ENCODE data around the gene LGI2. TPM values are rescaled to one million over a fixed set of nuclear protein-coding genes. Genes with fewer than 3 reads are reported as not detected.

The LGI2 gene
- total RNA-seq, 1 experiment from 2014 or later, result 1.4 TPM

DNA sequence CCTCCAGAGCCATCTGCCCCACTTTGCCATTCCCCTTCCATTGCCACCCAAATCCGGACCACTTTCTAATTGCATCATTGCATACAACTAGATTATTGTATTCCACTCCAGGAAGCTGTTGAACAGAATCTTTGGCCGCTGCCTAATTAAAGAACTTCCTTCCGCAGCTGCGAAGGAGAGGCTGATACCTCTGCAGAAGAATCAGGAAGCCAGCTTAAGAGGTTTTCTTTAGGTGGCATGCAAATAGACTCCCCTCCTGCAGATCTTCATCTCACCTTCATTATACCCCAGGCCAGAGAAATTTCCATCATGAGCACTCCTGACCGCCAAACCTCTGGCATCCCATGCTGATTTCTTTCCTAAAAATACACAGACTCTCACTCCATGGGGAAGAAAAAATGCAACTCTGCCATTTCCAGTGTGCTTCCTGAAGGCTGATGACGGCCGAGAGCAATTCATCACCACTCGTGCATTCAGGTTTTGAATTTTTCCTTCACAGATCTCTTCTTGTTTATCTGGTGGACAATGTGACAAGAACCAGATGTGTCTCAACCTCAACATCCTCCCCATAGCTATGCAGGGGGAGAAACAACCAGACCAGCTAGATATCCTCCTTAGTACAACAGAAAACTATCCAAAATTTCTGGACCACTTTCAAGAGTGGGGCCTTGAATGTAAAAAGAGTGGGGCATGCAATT, 31.2 kb downstream of the LGI2 start:
- no peak overlapping the region for H3T11ph ChIP-seq (ENCODE audit: low read length)
- no peak overlapping the region for H2BK5ac ChIP-seq (ENCODE audit: insufficient read length, low read length)
- no peaks in the 10 kb centered on the region for H3K79me2 ChIP-seq (ENCODE audit: insufficient read depth, low read length)
- no peaks in the 10 kb centered on the region; a peak in 2 of 7 replicates for H3K36me3 Mint-ChIP-seq (ENCODE audit: insufficient read depth in 1 of 3, low read depth in 3 of 3)
- H3K79me1 ChIP-seq (ENCODE audit: insufficient read depth, low read depth, low read length, poor library complexity, severe bottlenecking), result no peaks in the 10 kb centered on the region
- no peak overlapping the region for H2BK12ac ChIP-seq (ENCODE audit: insufficient read length, low read depth, low read length)
- H3K27ac ChIP-seq (ENCODE audit: insufficient read length, low read depth, low read length), result no peak overlapping the region
- H3K4ac ChIP-seq (ENCODE audit: low read depth, low read length), result no peak overlapping the region
- no peak overlapping the region for H4K5ac ChIP-seq (ENCODE audit: insufficient read length, low read depth, low read length)
- peaks cover 10 to 13% of the 10 kb centered on the region in 2 experiments for H3K4me1 Mint-ChIP-seq
- no peaks in the 10 kb centered on the region for H3K9me3 ChIP-seq (ENCODE audit: control insufficient read depth, low read depth, low read length)
- H4K8ac ChIP-seq (replicated peaks; ENCODE audit: insufficient read length, low read depth, low read length), result no peak overlapping the region
- H2BK120ac ChIP-seq (ENCODE audit: low read depth, low read length, poor library complexity, severe bottlenecking), result no peak overlapping the region
- no peak overlapping the region for H2BK20ac ChIP-seq (ENCODE audit: low read depth, low read length, poor library complexity, severe bottlenecking)
- H3K4me1 ChIP-seq (ENCODE audit: insufficient read depth, low read length), result peaks cover 9% of the 10 kb centered on the region
- no peak overlapping the region for H3K18ac ChIP-seq (ENCODE audit: insufficient read length, low read depth, low read length)
- H2AK5ac ChIP-seq (ENCODE audit: insufficient read length, low read length), result no peak overlapping the region
- no peaks in the 10 kb centered on the region for H4K20me1 ChIP-seq (ENCODE audit: control insufficient read depth, insufficient read depth, insufficient read length)
- no peak for DNase-seq
- no peaks in the 10 kb centered on the region for H3K9me3 Mint-ChIP-seq
- no peak overlapping the region for H2BK15ac ChIP-seq (ENCODE audit: low read depth, low read length)
- no peak overlapping the region for H2AFZ ChIP-seq (ENCODE audit: low read length)
- peak overlapping the region in 2 of 3 experiments; percentile 49 to 52; a peak in 5 of 7 replicates for H3K27ac Mint-ChIP-seq
- H3K56ac ChIP-seq (ENCODE audit: insufficient read length, low read depth, low read length), result no peak overlapping the region
- no peaks in the 10 kb centered on the region for H3K27me3 ChIP-seq (ENCODE audit: insufficient read depth, low read length)
- no peak overlapping the region for H3K9ac ChIP-seq (ENCODE audit: extremely low read depth, insufficient read length, low read length)
- no peaks in the 10 kb centered on the region for H3K23me2 ChIP-seq (ENCODE audit: insufficient read length, low read depth, low read length, poor library complexity, severe bottlenecking)
- peak overlapping the region in 1 of 2 experiments; percentile 11; a peak in 2 of 5 replicates for H3K4me3 Mint-ChIP-seq
- TF ChIP-seq, protein P1, sequence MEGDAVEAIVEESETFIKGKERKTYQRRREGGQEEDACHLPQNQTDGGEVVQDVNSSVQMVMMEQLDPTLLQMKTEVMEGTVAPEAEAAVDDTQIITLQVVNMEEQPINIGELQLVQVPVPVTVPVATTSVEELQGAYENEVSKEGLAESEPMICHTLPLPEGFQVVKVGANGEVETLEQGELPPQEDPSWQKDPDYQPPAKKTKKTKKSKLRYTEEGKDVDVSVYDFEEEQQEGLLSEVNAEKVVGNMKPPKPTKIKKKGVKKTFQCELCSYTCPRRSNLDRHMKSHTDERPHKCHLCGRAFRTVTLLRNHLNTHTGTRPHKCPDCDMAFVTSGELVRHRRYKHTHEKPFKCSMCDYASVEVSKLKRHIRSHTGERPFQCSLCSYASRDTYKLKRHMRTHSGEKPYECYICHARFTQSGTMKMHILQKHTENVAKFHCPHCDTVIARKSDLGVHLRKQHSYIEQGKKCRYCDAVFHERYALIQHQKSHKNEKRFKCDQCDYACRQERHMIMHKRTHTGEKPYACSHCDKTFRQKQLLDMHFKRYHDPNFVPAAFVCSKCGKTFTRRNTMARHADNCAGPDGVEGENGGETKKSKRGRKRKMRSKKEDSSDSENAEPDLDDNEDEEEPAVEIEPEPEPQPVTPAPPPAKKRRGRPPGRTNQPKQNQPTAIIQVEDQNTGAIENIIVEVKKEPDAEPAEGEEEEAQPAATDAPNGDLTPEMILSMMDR (conservative IDR thresholded peaks at IDR 0.05), result no peak
- H3K27me3 Mint-ChIP-seq (ENCODE audit: low read depth), result peaks cover 3% of the 10 kb centered on the region; the same call in 1 of the 2 replicates
- H4K91ac ChIP-seq (ENCODE audit: insufficient read length, low read depth, low read length), result no peak overlapping the region
- no CpG with 5 or more reads among the region's 8 CpGs for WGBS (ENCODE audit: extremely low coverage, insufficient read length, low lambda C conversion rate)
- H3K23ac ChIP-seq (ENCODE audit: insufficient read length, low read depth, low read length), result no peak overlapping the region
- no peak overlapping the region for H3K4me2 ChIP-seq (ENCODE audit: insufficient read depth, insufficient read length, low read length)
- H3K14ac ChIP-seq (ENCODE audit: insufficient read depth, low read length), result no peak overlapping the region
